Nephron (organoid): Measurements from ENCODE around the gene SH3BP5.

Experiments used
- H3K27ac Mint-ChIP-seq, 3 experiments: 2 replicates each; pipeline ENCODE4 v1.8.0; 2020; ENCODE audit warnings: mixed read lengths in 3 of 3, mild to moderate bottlenecking in 2 of 3, moderate library complexity in 1 of 3
- H3K27me3 Mint-ChIP-seq: 2 replicates; pipeline ENCODE4 v1.8.0; 2021; ENCODE audit warnings: low read depth, mild to moderate bottlenecking, moderate library complexity, mixed read lengths
- H3K36me3 Mint-ChIP-seq: 2 replicates; pipeline ENCODE4 v1.8.0; 2020; ENCODE audit warnings: low read depth, mixed read lengths
- H3K4me1 Mint-ChIP-seq: 2 replicates; pipeline ENCODE4 v1.8.0; 2020; ENCODE audit warnings: mixed read lengths
- H3K4me3 Mint-ChIP-seq, 3 experiments: 2 replicates each; pipeline ENCODE4 v1.8.0; 2020; ENCODE audit warnings: mild to moderate bottlenecking in 3 of 3, mixed read lengths in 3 of 3, moderate library complexity in 2 of 3
- H3K9me3 Mint-ChIP-seq: 2 replicates; pipeline ENCODE4 v1.8.0; 2020; ENCODE audit warnings: mixed read lengths
- CTCF ChIP-seq, 3 experiments: fragments of 200-600 bp; sonication (generic); IDR thresholded peaks; one replicate each; pipeline ENCODE4 v1.5.0; 2021; ENCODE audit warnings: antibody characterized with exemption in 3 of 3; ENCODE audit not compliant: unreplicated experiment in 3 of 3

Gene SH3BP5

GRCh38 chr3:15223685-15224572, 108.5 kb downstream of the SH3BP5 start:
- H3K4me3 Mint-ChIP-seq: no peak overlapping the region
- H3K9me3 Mint-ChIP-seq: no peaks in the 10 kb centered on the region
- H3K4me1 Mint-ChIP-seq: no peaks in the 10 kb centered on the region
- TF ChIP-seq CTCF (IDR thresholded peaks at IDR 0.05; ENCODE audit: unreplicated experiment in 3 of 3): no peak
- no peaks in the 10 kb centered on the region for H3K27me3 Mint-ChIP-seq
- no peak overlapping the region for H3K27ac Mint-ChIP-seq
- peaks cover 44% of the 10 kb centered on the region for H3K36me3 Mint-ChIP-seq

GRCh38 chr3:15221574-15222217, 110.7 kb downstream of the SH3BP5 start:
- Mint-ChIP-seq H3K27ac (peak overlapping the region in 1 of 3 experiments; percentile 29), H3K4me3 (no peak overlapping the region), H3K27me3 (no peaks in the 10 kb centered on the region), H3K9me3 (no peaks in the 10 kb centered on the region), H3K4me1 (no peaks in the 10 kb centered on the region), H3K36me3 (peaks cover 52% of the 10 kb centered on the region)
- TF ChIP-seq CTCF (IDR thresholded peaks at IDR 0.05; ENCODE audit: unreplicated experiment in 3 of 3): no peak

GRCh38 chr3:15220661-15221060, 111.7 kb downstream of the SH3BP5 start:
- Mint-ChIP-seq H3K9me3 (no peaks in the 10 kb centered on the region), H3K27ac (no peak overlapping the region), H3K27me3 (no peaks in the 10 kb centered on the region), H3K36me3 (peaks cover 58% of the 10 kb centered on the region), H3K4me1 (no peaks in the 10 kb centered on the region), H3K4me3 (no peak overlapping the region)
- no peak for TF ChIP-seq CTCF (IDR thresholded peaks at IDR 0.05; ENCODE audit: unreplicated experiment in 3 of 3)

- H3K4me3 Mint-ChIP-seq: no peak overlapping the region
- H3K9me3 Mint-ChIP-seq: no peaks in the 10 kb centered on the region
- H3K27ac Mint-ChIP-seq: no peak overlapping the region
- peaks cover 63% of the 10 kb centered on the region for H3K36me3 Mint-ChIP-seq
- no peaks in the 10 kb centered on the region for H3K4me1 Mint-ChIP-seq
- no peaks in the 10 kb centered on the region for H3K27me3 Mint-ChIP-seq
- TF ChIP-seq CTCF (IDR thresholded peaks at IDR 0.05; ENCODE audit: unreplicated experiment in 3 of 3): no peak
These were observed 112.3 kb downstream of the SH3BP5 start for GRCh38 chr3:15220056-15220455.

- Mint-ChIP-seq H3K27ac (no peak overlapping the region), H3K4me3 (no peak overlapping the region), H3K9me3 (no peaks in the 10 kb centered on the region), H3K4me1 (no peaks in the 10 kb centered on the region), H3K27me3 (no peaks in the 10 kb centered on the region), H3K36me3 (peaks cover 72% of the 10 kb centered on the region)
- no peak for TF ChIP-seq CTCF (IDR thresholded peaks at IDR 0.05; ENCODE audit: unreplicated experiment in 3 of 3)
These were observed 113.7 kb downstream of the SH3BP5 start for GRCh38 chr3:15218689-15219088.
